ENCODE results near the gene ARSG.
"Not testable (repeated sequence)": the region's sequence is repeated elsewhere in the genome, so short reads cannot be mapped to it uniquely, and the experiment has no call there.

The ARSG gene

GRCh38 chr17:68290955-68291835, at the start of gene ARSG, which contains the start of gene SLC16A6:
ARSG (plus strand) TSS chr17:68291495; CDS start chr17:68307494, 15,999 bp downstream.
SLC16A6 (minus strand) TSS chr17:68291127; CDS start chr17:68278320, 12,807 bp downstream.
- Mint-ChIP-seq H3K27me3 (no peaks in the 10 kb centered on the region), H3K4me3 (peak within 1 kb of the TSS; percentile 89 to 93), H3K4me1 (peaks cover 30 to 46% of the 10 kb centered on the region in 2 donors), H3K27ac (peak within 1 kb of the TSS; percentile 97), H3K36me3 (peaks cover 0 to 2% of the 10 kb centered on the region in 2 donors), H3K9me3 (no peaks in the 10 kb centered on the region)
- ATAC-seq (replicated peaks) (peak; percentile 61), DNase-seq (peak; percentile 74)

- Mint-ChIP-seq H3K36me3 (peaks cover 11 to 28% of the 10 kb centered on the region in 2 donors), H3K27me3 (no peaks in the 10 kb centered on the region), H3K27ac (peak overlapping the region; percentile 98), H3K4me3 (peak overlapping the region; percentile 93 to 94), H3K4me1 (peaks cover 29 to 64% of the 10 kb centered on the region in 2 donors), H3K9me3 (peaks cover 3% of the 10 kb centered on the region in 2 donors)
- DNase-seq (no peak), ATAC-seq (replicated peaks) (no peak)
Measured at GRCh38 chr17:68246271-68247028, 44.8 kb upstream of the ARSG start.

- peak; percentile 97 for DNase-seq
- Mint-ChIP-seq H3K4me1 (peaks cover 28 to 70% of the 10 kb centered on the region in 2 donors), H3K27ac (peak within 1 kb of the TSS; percentile 98), H3K36me3 (peaks cover 11 to 29% of the 10 kb centered on the region in 2 donors), H3K4me3 (peak within 1 kb of the TSS; percentile 93 to 94), H3K9me3 (peaks cover 3% of the 10 kb centered on the region in 2 donors), H3K27me3 (no peaks in the 10 kb centered on the region)
- ATAC-seq (replicated peaks): peak; percentile 83 to 89
Measured at GRCh38 chr17:68247445-68248198, 43.7 kb upstream of the ARSG start, which contains the start of gene AMZ2. AMZ2 (plus strand) TSS chr17:68248043; CDS start chr17:68250188, 2,145 bp downstream.

- peaks cover 32 to 76% of the 10 kb centered on the region in 2 donors for H3K4me1 Mint-ChIP-seq
- H3K4me3 Mint-ChIP-seq: peak overlapping the region; percentile 93 to 94
- H3K27ac Mint-ChIP-seq: peak overlapping the region; percentile 98
- no peak for DNase-seq
- no peaks in the 10 kb centered on the region for H3K27me3 Mint-ChIP-seq
- H3K9me3 Mint-ChIP-seq: peaks cover 3% of the 10 kb centered on the region in 2 donors
- H3K36me3 Mint-ChIP-seq: peaks cover 16 to 34% of the 10 kb centered on the region in 2 donors
- peak; percentile 41 to 49 for ATAC-seq (replicated peaks)
Measured at GRCh38 chr17:68248199-68248825, 43.0 kb upstream of the ARSG start.

GRCh38 chr17:68248891-68249290, 42.4 kb upstream of the ARSG start:
- peak overlapping the region; percentile 93 to 94 for H3K4me3 Mint-ChIP-seq
- DNase-seq (no peak), ATAC-seq (replicated peaks) (peak in 1 of 2 donors; percentile 10)

GRCh38 chr17:68249354-68249765, 41.9 kb upstream of the ARSG start:
- Mint-ChIP-seq H3K27me3 (no peaks in the 10 kb centered on the region), H3K4me1 (peaks cover 34 to 78% of the 10 kb centered on the region in 2 donors), H3K36me3 (peaks cover 18 to 41% of the 10 kb centered on the region in 2 donors), H3K9me3 (peaks cover 3% of the 10 kb centered on the region in 2 donors), H3K27ac (peak overlapping the region; percentile 98), H3K4me3 (peak overlapping the region; percentile 93 to 94)
- ATAC-seq (replicated peaks): no peak
- DNase-seq: no peak

More at GRCh38 chr17:68248891-68249290, 42.4 kb upstream of the ARSG start:
- H3K9me3 Mint-ChIP-seq: peaks cover 3% of the 10 kb centered on the region in 2 donors
- H3K27ac Mint-ChIP-seq: peak overlapping the region; percentile 98
- H3K27me3 Mint-ChIP-seq: no peaks in the 10 kb centered on the region
- peaks cover 16 to 37% of the 10 kb centered on the region in 2 donors for H3K36me3 Mint-ChIP-seq
- H3K4me1 Mint-ChIP-seq: peaks cover 30 to 76% of the 10 kb centered on the region in 2 donors

GRCh38 chr17:68253426-68253825, 37.9 kb upstream of the ARSG start:
- Mint-ChIP-seq H3K27ac (peak overlapping the region; percentile 90), H3K36me3 (peaks cover 18 to 50% of the 10 kb centered on the region in 2 donors), H3K4me1 (peaks cover 41 to 83% of the 10 kb centered on the region in 2 donors), H3K4me3 (peak overlapping the region in 1 of 2 donors; percentile 39)
- DNase-seq; ATAC-seq (replicated peaks); H3K27me3 Mint-ChIP-seq; H3K9me3 Mint-ChIP-seq: not testable (repeated sequence)

GRCh38 chr17:68255151-68255550, 36.1 kb upstream of the ARSG start:
- DNase-seq: no peak
- H3K36me3 Mint-ChIP-seq: peaks cover 18 to 50% of the 10 kb centered on the region in 2 donors

GRCh38 chr17:68255731-68256538, 35.4 kb upstream of the ARSG start:
- Mint-ChIP-seq H3K4me1 (peaks cover 41 to 79% of the 10 kb centered on the region in 2 donors), H3K4me3 (peak overlapping the region; percentile 3 to 14), H3K9me3 (no peaks in the 10 kb centered on the region), H3K27ac (peak overlapping the region; percentile 52), H3K27me3 (no peaks in the 10 kb centered on the region), H3K36me3 (peaks cover 19 to 50% of the 10 kb centered on the region in 2 donors)
- DNase-seq (no peak), ATAC-seq (replicated peaks) (peak; percentile 59 to 69)

More at GRCh38 chr17:68255151-68255550, 36.1 kb upstream of the ARSG start:
- Mint-ChIP-seq H3K9me3 (no peaks in the 10 kb centered on the region), H3K27me3 (no peaks in the 10 kb centered on the region), H3K4me1 (peaks cover 39 to 76% of the 10 kb centered on the region in 2 donors), H3K4me3 (peak overlapping the region; percentile 2 to 3), H3K27ac (peak overlapping the region; percentile 52)
- no peak for ATAC-seq (replicated peaks)

- DNase-seq; H3K27me3 Mint-ChIP-seq; ATAC-seq (replicated peaks); H3K4me3 Mint-ChIP-seq; H3K9me3 Mint-ChIP-seq: not testable (repeated sequence)
- Mint-ChIP-seq H3K36me3 (peaks cover 19 to 50% of the 10 kb centered on the region in 2 donors), H3K4me1 (peaks cover 45 to 86% of the 10 kb centered on the region in 2 donors), H3K27ac (peak overlapping the region; percentile 14)
Measured at GRCh38 chr17:68256701-68257100, 34.6 kb upstream of the ARSG start.

- Mint-ChIP-seq H3K27me3 (no peaks in the 10 kb centered on the region), H3K27ac (peak overlapping the region; percentile 62), H3K36me3 (peaks cover 18 to 43% of the 10 kb centered on the region in 2 donors), H3K4me1 (peaks cover 49 to 88% of the 10 kb centered on the region in 2 donors), H3K9me3 (no peaks in the 10 kb centered on the region), H3K4me3 (no peak overlapping the region)
- DNase-seq (no peak), ATAC-seq (replicated peaks) (no peak)
Measured at GRCh38 chr17:68257934-68258333, 33.4 kb upstream of the ARSG start.

- Mint-ChIP-seq H3K36me3 (peaks cover 14 to 32% of the 10 kb centered on the region in 2 donors), H3K27ac (peak overlapping the region; percentile 93), H3K4me3 (peak overlapping the region; percentile 58 to 61), H3K4me1 (peaks cover 45 to 82% of the 10 kb centered on the region in 2 donors)
- not testable (repeated sequence) for H3K9me3 Mint-ChIP-seq, H3K27me3 Mint-ChIP-seq
- ATAC-seq (replicated peaks) (peak; percentile 90 to 94), DNase-seq (peak; percentile 81)
Measured at GRCh38 chr17:68258890-68259647, 32.2 kb upstream of the ARSG start.

Measured in stimulated activated naive B cell treated with anti-CD40 and anti-IgM and Interleukin-4, amounts not matched to agents 10 μg/mL and 1 μg/mL and 100 μg/mL, for 72 hours (primary cell).